Activated T-cell treated with anti-CD3 and anti-CD28 coated beads for 48 hours (primary cell): Measurements from ENCODE around the gene LRRFIP1.
"Not testable (repeated sequence)": the region's sequence is repeated elsewhere in the genome, so short reads cannot be mapped to it uniquely, and the experiment has no call there.

ENCODE experiments used
- DNase-seq: peaks from one replicate; pipeline ENCODE4 v3.0.0-alpha.2; 2020; ENCODE audit warnings: low read depth

Gene LRRFIP1

DNA sequence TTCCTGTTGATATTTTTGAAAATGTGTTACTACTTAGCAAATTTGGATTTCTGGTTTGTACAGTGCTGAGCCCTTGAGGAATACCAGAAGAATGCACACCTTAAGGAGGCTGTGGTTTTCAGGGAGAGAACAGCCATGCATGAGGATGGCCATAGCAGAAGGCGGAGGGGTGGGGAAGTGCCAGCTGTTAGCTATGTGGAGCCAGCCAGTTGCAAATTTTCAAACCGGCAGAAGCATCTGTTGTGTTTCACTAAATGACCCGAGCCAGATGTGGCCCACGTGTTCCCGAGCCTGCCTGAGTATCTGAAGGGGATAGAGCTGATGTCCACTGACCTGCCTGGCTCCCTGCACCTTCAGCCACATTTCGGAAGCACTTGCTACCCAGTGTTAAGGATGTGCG lies 154.8 kb downstream of the LRRFIP1 start:
- no peak for DNase-seq

DNA sequence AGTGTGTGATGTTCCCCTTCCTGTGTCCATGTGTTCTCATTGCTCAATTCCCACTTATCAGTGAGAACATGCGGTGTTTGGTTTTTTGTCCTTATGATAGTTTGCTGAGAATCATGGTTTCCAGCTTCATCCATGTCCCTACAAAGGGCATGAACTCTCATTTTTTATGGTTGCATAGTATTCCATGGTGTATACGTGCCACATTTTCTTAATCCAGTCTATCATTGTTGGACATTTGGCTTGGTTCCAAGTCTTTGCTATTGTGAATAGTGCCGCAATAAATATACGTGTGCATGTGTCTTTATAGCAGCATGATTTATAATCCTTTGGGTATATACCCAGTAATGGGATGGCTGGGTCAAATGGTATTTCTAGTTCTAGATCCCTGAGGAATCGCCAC lies 156.3 kb downstream of the LRRFIP1 start:
- not testable (repeated sequence) for DNase-seq

DNA sequence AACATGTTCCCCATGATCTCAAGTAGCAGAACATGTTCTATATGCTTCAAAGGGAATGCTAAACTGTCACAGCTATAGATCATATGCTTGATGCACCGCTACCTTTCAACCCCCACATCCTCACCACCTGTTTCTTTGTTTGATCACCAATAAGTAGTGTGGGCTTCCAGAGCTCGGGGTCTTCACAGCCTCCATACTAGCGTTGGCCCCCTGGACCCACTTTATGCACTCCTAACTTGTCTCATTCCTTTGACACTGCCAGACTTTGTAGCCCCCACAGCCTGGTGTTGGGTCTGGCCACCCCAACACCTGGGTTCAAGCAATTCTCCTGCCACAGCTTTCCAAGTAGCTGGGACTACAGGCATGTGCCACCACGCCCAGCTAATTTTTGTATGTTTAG lies 159.5 kb downstream of the LRRFIP1 start:
- no peak for DNase-seq

DNA sequence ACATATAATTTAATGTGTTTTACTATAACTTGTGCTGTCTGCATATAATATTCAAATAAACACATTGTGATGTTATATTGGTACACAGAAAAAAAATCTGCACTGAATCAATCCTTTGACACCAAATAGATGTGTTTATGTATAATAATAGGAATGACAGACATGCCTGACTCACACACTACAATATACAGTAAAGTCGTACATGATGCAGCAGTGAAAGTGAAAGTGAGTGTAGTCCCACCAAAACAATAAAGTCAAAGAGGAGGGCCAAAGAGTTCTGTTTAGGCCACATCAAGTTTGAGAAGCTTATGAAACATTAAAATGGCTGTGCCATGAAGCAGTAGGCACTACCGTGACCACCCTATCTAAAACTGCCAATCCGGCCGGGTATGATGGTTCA lies 163.0 kb downstream of the LRRFIP1 start:
- no peak for DNase-seq

GRCh38 chr2:237791977-237792727 lies 164.8 kb downstream of the LRRFIP1 start:
- no peak for DNase-seq

- no peak for DNase-seq
These were observed 169.9 kb downstream of the LRRFIP1 start for GRCh38 chr2:237797253-237797652.

DNA sequence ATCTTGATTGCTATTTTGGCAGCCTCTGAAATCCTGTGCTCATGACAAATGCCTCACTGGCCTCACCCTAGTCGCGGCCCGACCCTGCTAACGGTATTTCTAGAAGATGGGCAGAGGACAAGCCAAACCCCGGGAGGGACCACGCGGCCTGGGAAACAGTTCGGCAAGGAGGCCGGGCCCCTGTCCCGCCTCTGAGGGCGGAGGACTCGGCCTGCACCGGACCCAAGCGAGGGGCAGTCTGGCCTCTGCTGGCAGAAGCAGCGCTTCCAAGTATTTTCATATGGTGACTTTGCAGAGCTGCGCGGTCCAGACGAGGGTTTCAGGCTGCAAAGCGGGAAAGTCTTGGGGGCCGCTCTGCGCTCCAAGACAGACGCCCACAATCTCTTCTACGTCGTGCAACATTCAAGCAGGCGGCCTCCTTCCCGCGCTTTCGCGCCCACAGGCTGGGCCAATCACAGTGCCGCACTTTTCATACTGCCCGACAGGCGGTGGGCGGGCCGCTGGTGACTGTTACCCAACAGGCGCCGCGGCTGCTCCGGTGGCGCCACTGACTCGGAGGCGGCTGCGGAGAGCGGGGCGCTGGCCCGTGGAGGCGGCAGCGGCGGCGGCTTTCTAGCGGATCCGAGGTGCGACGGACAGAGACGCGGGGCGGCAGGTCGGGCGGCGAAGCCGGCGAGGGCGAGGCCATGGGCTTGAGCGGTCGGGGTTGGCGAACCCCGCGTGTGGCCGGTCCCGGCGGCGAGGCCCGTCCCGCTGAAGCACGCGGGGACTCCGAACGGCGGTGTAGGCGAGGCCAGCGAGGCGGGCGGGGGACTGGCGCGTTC lies 171.1 kb downstream of the LRRFIP1 start, which contains the start of gene RBM44:
Gene RBM44 (plus strand): TSS at position 544 of the 824 bp plus-strand sequence. CDS start 14,831 bp downstream, outside the sequence.
- no peak for DNase-seq

DNA sequence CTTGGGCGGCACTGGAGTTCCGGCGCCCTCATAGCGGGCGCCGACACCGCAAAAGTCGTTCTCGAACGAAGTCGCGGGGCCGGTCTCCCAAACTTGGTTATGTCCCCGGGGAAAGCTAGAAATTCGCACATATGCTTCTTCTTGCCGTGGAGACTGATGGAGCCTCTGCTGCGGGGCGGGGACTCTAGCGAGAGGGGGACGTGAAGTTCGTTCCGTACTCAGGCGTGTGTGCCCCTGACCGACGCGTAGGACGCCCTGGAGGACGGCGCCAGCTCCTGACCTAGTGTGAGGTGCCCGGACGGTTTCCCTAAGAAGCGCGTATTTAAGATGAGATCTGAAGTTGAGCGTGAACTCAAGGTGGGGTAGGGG lies 171.7 kb downstream of the LRRFIP1 start:
- DNase-seq = no peak

GRCh38 chr2:237801466-237801865 lies 174.1 kb downstream of the LRRFIP1 start:
- no peak for DNase-seq

- DNase-seq = no peak
These were observed 178.9 kb downstream of the LRRFIP1 start for GRCh38 chr2:237806334-237806733.

- no peak for DNase-seq
These were observed 188.2 kb downstream of the LRRFIP1 start for GRCh38 chr2:237815637-237816036.

GRCh38 chr2:237816531-237816930 lies 189.1 kb downstream of the LRRFIP1 start:
- no peak for DNase-seq

GRCh38 chr2:237818066-237818473 lies 190.7 kb downstream of the LRRFIP1 start:
- DNase-seq = no peak

DNA sequence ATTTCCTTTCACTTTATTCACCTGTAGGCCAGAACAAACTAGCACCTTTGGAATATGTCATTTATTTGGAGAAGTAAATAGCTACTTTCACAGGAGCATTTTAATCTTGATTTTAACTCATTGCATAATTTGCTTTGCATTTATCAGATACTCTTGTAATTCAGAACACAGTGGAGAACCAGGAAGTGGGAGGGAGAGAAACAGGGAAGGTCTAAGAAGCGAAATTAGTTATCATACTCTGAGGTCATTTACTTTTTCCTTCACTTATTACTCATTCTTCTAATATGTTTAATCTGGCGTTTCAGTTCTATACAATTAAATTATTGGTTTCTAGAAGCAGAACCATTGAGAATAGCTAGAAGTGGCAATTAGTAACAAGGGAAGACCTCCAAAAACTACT lies 191.8 kb downstream of the LRRFIP1 start:
- DNase-seq = no peak

- DNase-seq = no peak
These were observed 193.0 kb downstream of the LRRFIP1 start for GRCh38 chr2:237820421-237820820.

- no peak for DNase-seq
These were observed 196.2 kb downstream of the LRRFIP1 start for GRCh38 chr2:237823544-237823943.

DNA sequence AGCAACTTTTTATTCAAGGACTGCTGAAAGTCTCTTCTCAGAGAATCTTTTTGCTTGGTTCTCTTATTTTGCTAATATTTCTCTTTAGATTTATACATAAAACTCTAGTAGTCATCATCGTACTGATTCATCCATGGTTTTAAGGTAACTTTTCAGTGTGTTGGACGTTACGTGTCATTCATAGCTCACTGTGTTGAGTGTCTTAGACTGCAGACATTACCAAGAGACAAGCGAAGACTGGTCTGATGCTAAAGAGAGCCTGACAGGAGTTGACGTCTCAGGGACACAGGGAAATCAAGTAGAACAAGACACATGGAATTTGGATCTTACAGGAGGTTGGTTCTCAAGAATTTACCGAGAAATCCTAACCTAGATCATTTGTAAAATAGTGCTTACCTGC lies 196.7 kb downstream of the LRRFIP1 start:
- no peak for DNase-seq

DNA sequence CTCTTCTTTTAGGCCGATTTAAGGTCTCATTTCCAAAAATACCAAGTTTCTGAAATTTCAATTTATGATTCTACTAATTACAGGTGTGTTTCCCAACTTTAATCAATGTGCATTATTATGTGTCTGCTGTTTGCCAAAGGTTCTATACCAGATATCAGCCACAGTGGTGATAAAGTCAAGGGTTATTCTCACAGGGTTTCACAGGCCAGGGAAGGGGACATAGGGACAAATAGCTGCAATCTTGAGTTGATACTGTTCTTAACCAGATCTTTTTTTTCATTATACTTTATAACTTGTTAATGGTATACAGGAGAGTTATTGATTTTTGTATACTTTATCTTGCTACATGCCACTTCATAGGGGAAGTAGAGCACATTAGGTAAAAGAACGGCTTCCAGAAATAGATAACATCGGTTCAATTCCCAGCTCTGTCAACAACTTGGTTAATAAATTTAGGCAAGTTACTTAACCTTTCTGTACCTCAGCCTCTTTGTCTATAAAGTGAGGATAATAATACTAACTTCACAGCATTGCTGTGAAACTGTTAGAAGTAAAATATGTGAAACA lies 200.1 kb downstream of the LRRFIP1 start:
- DNase-seq = no peak
